Mesenteric fat pad (tissue), 1 donor: ENCODE results near the gene FSHR. TPM values are rescaled to one million over a fixed set of nuclear protein-coding genes. Genes with fewer than 3 reads are reported as not detected.

Source experiments
- DNase-seq: peaks from one replicate; pipeline ENCODE4 v3.0.0-alpha.2; 2020; ENCODE audit warnings: low spot score
- long read RNA-seq: library from polyadenylated mRNA; unstranded; transcript quantifications from one replicate; pipeline ENCODE4 v2.0.0, GENCODE V29; 2020
- total RNA-seq: library from RNA; stranded (reverse); fragmentation: NEBNext Ultra II Directional; extraction: Animal tissue kit (Norgen Biotek cat#: 25700); gene quantifications from one replicate; pipeline ENCODE4 v1.2.1, GENCODE V29; 2021
- donor health status: DM: yes; HTN: yes; CAD: no.

FSHR gene, protein sequence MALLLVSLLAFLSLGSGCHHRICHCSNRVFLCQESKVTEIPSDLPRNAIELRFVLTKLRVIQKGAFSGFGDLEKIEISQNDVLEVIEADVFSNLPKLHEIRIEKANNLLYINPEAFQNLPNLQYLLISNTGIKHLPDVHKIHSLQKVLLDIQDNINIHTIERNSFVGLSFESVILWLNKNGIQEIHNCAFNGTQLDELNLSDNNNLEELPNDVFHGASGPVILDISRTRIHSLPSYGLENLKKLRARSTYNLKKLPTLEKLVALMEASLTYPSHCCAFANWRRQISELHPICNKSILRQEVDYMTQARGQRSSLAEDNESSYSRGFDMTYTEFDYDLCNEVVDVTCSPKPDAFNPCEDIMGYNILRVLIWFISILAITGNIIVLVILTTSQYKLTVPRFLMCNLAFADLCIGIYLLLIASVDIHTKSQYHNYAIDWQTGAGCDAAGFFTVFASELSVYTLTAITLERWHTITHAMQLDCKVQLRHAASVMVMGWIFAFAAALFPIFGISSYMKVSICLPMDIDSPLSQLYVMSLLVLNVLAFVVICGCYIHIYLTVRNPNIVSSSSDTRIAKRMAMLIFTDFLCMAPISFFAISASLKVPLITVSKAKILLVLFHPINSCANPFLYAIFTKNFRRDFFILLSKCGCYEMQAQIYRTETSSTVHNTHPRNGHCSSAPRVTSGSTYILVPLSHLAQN
- total RNA-seq, result not detected
- long read RNA-seq, result 0 reads

DNA sequence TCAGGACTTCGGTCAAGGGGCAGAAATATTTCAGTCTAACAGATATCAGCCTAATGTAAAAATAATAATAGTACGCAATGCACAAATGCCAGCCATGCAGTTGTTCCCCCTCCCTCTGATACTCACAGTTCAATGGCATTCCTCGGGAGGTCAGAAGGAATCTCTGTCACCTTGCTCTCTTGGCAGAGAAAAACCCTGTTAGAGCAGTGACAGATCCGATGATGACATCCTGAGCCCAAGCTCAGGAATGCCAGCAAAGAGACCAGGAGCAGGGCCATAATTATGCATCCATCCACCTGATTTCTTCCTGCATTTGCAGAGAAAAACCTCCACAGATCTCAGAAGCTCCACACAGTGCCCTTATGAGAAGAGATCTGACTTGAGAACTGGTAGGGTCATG is at the start of gene FSHR:
Gene FSHR, minus strand, starts transcription at position 376 of the 400 bp plus-strand sequence. Its CDS starts 98 bp downstream, at position 278.
- no peak for DNase-seq

DNA sequence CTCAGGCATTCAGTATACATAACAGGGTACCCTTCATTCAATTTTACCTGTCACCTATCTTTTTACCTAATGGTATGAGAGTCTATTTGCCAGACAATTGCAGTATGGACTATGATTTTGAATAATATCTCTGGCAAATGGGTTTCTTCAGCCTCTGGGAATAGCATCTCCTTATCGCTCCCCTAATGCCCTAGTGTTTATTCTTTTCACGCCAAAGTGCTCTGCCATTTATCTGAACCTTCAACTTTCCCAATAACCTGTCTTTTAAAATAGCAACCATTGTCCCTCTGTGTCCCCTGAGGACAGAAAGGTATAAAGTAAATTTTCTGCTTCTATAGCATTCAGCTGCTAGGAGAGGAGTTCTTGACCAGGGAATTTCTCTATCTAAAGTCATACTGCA is 45.0 kb upstream of the FSHR start:
- no peak for DNase-seq

DNA sequence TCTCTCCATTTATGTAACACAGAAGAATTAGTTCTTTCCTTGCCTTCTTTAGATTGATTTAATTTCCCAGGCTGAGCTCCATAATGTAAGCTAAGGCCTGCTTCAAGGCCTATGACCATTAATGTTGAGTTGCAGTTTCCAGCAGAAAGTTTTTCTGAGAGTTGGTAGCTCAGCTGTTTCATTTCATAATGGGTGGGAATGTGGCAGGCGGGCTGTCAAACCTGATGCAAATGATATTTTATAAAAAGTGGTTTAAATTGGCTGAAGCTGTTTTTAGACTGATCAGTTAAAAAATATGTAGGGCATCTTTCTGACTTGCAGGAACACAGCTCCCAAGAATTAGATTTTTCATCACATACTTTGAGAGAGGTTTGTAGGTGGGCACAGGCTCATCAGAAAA is 40.4 kb upstream of the FSHR start:
- DNase-seq, result no peak

DNA sequence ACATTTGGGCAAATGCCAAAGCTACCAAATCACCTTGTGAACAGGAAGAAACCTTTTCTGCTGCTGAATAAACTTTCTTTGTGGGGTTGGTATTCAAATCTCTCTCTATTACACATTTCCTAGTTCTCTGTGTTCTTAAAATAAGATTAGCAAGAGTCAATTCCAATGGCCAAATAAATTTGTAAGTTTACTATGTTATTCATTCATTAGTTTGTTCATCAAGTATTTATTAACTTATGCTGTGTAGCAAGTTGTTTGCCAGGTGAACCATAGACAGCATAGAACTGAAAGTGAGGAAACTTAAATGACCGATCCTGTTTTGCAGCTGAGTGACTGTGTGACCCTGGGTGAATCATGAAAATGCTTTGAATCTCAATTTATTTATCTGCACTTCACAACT is 37.7 kb upstream of the FSHR start:
- DNase-seq, result no peak

DNA sequence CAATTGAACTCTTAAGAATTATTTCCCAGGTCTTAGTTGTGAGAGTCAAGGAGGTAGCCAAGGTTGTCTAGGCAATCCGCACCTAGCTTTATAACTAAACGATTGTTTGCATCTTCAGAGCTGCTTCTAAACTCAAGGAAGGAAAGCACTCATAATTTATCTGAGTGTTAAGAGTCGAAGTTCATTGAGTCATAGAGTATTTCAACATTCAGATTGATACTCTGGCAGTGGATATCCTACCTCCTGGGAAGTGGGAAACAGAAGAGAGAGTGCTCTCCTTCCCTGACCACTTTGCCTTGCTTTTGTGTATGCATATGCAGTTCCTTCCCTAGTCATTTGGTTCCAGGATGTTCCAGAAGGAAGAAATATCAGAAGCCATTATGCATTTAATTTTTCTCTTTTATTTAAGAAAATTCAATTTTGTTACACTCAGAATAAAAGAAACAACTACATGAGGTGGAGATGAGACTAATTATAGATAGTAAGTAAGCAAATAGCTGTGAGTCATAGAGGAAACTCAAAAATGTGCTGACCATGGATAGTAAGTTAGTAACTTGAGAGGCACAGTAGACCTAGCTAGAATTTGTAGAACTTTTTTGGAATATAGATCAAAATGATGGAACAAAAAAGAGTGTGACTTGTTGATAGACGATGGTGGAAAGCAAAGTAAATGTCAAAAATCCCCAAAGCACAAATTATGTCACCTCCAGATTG is 35.4 kb upstream of the FSHR start:
- no peak for DNase-seq

DNA sequence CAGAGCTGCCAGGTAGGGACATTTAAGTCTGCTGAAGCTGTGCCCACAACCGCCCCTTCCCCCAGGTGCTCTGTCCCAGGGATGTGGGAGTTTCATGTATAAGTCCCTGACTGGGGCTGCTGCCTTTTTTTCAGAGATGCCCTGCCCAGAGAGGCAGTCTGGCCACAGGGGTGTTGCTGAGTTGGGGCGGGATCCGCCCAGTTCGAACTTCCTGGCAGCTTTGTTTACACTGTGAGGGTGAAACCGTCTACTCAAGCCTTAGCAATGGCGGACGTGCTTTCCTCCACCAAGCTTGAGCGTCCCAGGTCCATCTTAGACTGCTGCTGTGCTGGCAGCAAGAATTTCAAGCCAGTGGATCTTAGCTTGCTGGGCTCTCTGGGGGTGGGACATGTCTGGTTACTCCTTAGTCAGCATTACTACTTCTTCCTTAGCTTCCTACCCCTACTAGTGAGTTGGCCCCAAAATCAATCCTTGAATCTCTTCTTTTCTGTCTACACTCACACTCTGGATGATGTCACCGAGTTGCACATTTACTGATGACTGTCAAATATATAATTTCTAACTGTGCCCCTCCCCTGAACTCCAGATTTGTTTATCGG is 31.8 kb upstream of the FSHR start:
- DNase-seq, result no peak

DNA sequence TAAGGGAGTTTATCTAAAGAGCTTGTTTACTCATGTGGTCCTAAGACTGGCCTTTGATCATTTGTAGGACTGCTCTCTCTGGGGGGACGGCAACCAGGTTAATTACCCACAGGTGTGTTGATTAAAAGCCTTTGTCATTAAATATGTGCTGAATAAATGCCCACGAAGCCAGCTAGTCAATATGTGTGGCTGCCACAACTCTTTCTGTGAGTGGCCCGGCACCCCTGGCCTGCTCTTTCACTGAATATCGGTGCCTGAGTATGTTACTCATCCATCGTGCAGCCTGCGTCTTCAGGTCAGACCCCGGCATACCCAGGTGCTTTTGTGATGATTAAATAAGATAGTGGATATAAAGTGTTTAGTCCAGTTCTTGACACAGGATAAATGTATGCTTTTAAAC is 24.3 kb upstream of the FSHR start:
- DNase-seq, result no peak

DNA sequence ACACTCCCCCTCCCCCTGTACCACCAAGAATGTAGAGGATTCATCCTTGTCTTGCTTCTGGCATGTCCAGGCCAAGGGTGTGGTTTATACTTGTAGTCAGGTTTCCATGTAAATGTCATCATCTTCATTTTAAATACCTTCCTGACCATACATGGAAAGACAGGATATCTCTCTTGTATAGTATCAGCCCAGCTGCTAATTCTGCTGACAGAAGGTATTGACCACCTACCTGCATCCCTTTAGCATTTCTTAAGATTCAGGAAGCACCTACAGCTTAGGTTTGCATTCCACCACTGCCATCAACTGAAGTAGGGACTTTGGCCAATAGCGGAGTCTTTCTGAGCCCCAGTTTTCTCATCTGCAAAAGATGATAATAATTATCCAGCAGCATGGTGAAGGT is 22.9 kb upstream of the FSHR start:
- no peak for DNase-seq

DNA sequence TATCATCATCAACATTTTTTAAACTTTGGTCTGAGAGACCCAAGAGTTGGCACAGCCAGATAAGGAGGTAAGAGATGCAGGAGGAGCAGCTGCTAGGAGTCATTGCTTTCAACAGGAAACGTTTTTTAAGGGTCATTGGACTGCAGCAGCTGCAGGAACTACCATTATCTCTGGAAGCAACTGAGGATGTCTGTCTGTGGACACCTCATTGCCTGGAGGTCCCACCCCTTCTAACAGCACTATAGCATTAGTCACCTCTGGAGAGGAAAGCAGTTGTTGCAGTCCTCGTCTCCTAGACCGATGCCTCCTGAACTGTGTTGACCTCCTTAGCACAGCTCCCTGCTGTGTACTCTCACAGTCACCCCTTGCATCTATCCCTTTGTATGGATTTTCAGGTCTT is 21.5 kb upstream of the FSHR start:
- DNase-seq, result no peak

DNA sequence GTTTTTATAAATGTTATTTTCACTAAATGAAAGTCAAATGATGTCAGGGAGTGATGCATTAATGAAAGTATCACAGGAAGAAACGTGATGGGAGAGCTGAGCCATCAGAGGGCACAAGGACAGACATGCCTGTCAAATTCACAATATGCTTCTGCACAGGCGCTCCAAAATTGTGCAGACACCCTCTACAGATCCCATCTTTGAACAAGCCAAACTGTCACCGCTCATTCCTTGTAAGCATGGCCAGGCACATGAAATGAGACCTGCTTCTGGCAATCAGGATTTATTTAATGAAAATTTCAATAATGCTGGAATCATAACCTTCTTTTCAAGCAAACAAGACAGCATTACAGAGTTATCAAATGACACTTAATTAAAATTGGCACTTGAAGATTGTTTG is 20.4 kb upstream of the FSHR start:
- DNase-seq, result no peak

DNA sequence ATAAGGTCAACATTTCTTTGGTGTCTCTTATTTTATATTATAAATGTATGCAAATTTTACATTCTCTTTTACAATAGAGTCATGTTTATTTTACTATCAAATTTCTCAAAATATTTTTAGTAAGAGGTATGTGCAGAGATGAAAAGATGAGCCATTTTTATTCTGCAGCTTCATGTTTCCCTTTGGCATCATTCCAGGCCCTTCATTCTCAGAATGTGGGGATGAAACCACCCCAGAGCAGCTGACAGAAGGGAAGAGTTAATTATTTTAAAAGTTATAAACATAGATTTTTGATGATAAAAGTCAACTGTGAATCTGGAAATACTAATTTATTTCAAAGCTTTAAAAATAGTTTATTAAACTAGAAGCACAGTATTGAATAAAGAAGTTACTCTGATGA is 12.8 kb upstream of the FSHR start:
- no peak for DNase-seq

DNA sequence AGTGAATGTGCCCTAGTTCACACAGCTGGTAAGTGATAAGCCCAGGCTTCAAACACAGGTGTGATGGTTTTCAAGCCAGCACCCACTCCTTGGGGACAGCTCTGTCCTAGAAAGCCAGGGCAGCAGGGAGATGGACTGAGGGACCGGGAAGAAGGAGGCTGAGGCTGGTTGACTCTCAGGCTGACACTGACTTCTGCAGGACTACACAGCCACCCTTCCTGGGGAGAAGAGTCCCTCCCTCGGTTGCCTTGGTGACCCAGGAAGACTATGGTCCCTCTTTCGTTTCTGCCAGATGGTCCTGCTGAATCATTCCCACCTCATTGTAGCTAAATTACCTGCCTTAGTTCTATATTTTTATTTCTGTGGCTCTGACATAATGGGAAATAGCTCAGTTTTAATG is 11.3 kb upstream of the FSHR start:
- DNase-seq, result no peak

DNA sequence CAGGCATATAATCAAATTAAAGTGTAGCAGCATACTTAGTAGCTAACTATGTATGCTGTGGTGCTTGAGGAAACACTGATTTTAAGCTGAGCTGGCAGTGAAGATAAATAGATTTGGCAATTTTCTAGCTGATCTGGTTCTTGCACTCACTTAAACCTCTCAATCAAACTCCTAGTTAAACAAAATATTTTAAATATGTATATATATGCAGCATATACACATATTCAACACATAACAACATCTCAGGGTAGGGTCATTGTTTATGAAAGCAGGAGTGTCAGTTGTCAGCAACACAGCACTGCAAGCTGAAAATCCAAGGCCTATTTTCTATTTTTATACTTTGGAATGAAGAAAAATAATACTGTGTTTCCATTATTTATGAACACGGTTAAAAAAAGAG is 10.4 kb upstream of the FSHR start:
- DNase-seq, result no peak

DNA sequence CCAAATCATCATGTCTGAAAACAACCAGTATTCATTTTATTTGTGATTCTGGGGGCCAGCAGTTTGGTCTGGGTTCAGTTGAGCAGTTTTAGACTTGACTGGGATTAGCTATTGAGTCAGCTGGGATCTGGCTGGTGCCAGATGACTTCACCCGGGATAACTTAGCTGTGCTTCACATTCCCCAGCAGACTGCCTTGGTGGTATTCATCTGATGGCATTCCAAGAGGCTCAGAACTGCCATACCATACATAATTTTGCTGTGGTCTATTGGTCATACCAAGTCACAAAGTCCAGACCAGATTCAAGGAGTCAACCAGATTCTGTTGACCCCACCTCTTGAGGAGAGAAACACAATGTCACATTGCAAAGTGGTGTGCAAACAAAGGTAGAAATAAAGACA is 7.8 kb upstream of the FSHR start:
- no peak for DNase-seq

DNA sequence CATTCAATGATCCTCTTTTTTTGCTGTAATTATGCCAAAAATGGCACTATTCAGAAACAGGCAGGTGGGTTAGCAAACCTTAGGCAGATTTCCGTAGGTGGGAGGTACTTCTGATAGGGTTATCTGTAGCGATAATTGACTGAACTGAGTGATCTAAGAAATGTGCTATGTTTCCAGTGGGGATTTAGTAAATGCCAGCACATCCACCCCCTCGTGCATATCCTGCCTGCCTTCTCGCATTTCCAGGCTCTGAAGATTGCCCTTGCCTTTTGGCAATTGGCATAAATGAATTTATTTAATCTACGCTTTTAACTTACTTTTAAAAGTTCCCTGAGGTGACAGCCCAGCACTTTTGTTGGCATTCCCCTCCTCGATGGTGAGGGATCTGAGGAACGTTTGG is 576 bp upstream of the FSHR start:
- no peak for DNase-seq

DNA sequence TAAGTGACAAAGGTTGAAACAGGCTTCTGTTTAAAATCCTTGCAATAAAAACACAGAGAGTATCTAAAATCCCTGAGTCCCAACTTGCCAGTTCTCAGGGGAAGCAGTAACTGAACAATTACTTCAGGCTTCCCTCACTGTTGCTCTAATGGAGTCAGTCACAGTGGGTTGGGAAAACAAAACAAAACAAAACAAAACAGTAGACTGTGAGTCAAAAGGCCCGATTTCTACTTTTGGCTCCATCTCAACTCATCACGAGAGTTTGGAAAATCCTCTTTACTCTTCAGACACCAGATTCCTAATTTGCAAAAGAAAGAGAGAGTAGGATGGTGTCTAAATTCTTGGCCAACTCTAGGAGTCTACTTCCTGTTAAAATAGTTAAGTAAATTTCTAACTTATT is 1.1 kb downstream of the FSHR start:
- DNase-seq, result no peak

DNA sequence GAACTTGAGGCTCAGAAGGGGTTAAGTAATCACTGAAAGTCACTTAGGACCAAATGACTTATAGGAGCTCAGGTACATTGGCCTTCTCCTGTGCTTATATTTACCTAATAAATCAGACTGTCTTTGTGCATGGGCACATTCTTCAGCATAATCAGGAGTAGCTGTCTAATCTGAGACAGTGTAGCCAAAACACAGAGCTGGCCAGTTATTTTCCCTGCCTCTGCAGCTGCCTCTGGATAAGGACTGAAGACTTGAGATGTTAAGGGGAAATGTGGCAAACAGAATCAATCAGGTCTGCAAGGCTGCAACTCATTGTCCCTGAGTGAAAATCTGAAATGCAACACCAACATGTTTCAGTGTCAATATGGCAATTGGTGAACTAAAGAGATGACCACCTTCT is 1.5 kb downstream of the FSHR start:
- DNase-seq, result no peak

DNA sequence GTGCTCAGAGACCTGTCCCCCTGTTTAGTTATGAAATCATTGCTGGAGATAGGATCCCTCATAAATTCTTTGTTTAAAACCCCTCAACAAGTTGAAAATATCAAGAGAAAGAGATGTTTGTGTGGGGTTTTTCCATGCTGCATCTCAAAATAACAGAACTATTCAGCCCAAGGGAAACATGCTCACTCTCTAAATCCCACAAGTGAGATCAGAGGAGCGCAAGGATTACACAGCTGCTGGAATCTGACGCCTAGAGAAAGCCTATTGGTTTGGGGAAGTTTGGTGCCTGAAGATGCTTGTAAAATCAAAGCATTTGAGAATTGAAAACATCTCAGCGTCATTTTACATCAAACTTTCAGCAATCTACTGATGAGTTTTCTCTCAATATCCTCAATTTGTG is 7.9 kb downstream of the FSHR start:
- DNase-seq, result no peak

DNA sequence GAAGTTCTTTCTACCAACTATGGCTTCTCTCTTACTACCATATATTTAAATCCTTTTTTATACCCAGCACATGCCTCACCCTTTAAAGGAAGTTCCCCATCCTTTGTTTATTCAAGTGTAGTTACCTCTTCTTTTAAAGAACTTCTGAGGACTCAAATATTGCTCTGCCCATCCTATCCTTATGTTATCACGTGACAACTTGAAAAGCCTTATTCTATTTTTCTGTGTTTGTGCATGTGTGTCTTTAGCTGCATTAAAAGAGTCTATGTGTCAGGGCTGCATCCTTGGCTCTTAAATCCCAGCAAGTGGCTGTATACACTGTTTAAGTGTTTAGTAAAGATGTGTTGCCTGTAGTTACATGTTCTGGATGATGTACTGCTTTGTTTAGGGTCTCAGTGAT is 22.5 kb downstream of the FSHR start:
- DNase-seq, result no peak

DNA sequence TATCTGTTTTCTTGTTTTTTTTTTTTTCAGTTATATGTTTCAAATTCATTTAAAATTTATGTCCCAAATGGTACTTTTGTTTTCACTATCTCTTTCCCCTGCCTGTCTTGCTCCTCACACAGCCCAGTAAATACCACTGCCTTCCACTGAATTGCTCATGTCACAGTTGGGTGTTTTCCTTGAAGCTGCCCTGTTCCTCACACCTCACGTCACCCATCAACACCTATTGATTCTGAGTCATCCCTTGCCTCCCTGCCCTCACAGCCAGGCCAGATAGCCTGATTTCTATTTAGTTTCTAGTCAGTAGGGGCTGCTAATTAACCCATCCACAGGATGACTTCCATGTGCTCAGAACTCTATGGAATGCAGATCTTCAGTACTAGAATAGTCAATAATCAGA is 25.3 kb downstream of the FSHR start:
- no peak for DNase-seq

DNA sequence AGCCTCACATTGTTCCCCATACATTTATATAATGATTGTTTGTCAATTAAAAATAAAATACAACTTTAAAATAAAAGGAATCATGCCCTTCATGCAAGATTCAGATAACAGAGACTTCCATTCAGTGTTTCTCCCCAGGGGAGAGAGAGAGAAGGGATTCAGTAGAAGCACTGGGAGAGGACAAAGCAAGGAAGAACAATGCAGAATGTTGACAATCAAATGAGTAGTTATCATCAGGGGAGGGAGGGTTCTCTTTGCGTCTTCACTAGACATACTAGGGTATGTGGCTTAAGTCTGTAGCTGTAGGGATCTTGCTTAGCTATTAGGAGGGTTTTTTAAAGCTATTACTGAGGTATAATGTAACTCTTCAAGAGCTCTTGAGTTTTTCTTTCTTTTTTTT is 30.7 kb downstream of the FSHR start:
- no peak for DNase-seq

DNA sequence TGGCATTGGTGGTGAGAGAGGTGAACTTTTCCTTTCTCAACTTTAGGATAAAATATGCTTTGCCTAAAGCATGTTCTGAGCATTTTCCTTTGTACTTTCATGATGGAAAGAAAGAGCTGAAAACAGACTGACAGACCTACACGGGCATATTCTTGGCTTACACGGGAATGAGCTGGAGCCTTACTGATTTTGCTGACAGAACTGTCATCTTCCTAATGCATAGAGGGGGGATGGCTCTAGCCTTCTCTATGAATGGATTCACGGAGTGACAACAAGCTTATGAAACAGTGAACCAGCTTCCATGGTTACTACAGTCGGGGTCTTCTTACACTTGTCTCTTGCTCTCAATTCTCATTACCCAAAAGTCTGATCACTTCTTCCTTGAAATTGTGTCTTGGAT is 32.2 kb downstream of the FSHR start:
- no peak for DNase-seq
